ENCODE results near the gene DEPP1. TPM values are rescaled to one million over a fixed set of nuclear protein-coding genes. Genes with fewer than 3 reads are reported as not detected.
A peak's percentile ranks its signal among the peaks of the same experiment; 100 is the strongest.

DEPP1 gene
- total and polyA plus RNA-seq, 2 of the 4 experiments (the other 2 are of a cell fraction), result 13.6 to 30.0 TPM

DNA sequence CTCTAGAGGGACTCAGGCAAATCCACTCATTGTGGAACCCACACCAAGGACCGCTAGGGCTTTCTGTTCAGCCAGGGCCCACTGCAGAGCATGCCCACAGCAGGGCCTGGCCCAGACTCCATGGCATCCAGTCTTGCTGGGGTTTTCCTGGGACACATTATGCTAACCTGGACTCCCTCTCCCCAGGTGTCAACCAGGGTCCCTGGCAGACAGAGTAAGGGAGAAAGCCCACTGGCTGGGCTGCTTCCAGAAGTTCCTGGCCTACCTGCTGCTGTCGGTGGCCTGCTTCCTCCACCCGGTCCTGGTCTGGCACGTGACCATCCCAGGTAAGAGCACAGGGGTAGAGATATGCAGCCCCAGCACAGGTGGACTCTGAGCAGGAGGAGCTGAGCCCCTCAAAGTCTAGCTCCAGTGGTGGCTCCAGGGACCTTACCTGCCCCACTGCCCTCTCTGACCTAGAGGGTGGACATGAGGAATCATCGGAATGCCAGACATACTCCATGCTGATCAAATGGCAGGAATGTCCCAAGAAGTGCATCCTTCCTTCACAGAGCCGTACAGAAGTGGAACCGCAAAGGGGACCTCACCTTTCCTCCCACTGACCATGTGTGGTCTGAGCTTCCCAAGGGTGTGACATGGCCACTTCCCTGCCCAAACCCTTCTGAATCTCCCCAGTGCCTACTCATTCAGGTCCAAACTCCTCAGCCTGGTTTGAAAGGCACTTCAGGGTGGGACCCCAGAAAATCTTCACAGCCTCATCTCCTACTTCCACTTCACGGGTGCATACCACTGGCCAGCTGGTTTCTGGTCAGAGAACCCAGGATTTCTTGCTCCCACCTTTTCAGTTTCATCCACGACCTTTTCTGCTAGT, 44.9 kb downstream of the DEPP1 start:
- Histone ChIP-seq H2AFZ (replicated peaks; ENCODE audit: low read length, poor library complexity) (no peak overlapping the region), H3K56ac (ENCODE audit: extremely low read depth, insufficient read depth, low read length) (no peak overlapping the region), H3K9ac (ENCODE audit: low read depth, low read length) (no peak overlapping the region), H2AK9ac (replicated peaks; ENCODE audit: low read depth, low read length, poor library complexity) (peak overlapping the region; percentile 82), H3K9me1 (ENCODE audit: insufficient read depth, low read length) (peaks cover 9% of the 10 kb centered on the region; the same call in 1 of the 2 replicates), H4K8ac (ENCODE audit: low read depth in 2 of 2, low read length in 2 of 2) (0 out of 4 replicates have a peak overlapping the region, but pooled peaks of 1 of the 2 experiments have one; percentile 9), H3K4me3 (ENCODE audit: insufficient read depth, low read depth, low read length) (no peak overlapping the region), H3K4ac (ENCODE audit: low read depth, low read length) (peak overlapping the region; percentile 21; the same call in 1 of the 2 replicates), H3K14ac (replicated peaks; ENCODE audit: low read depth, low read length) (0 out of 2 replicates have a peak overlapping the region, but pooled peaks have one; percentile 21), H3K27me3 (ENCODE audit: control insufficient read depth, insufficient read depth, low read length) (no peaks in the 10 kb centered on the region; the same call in 1 of the 2 replicates), H2BK5ac (ENCODE audit: low read depth, low read length, poor library complexity, severe bottlenecking) (no peak overlapping the region), H2BK120ac (ENCODE audit: low read depth, low read length) (peak overlapping the region; percentile 50; the same call in 1 of the 2 replicates), H3K4me1 (ENCODE audit: control insufficient read depth, insufficient read depth, low read length) (peaks cover 15% of the 10 kb centered on the region), H2BK15ac (ENCODE audit: low read depth, low read length) (peak overlapping the region; percentile 27; the same call in 1 of the 3 replicates), H3K27ac (ENCODE audit: insufficient read depth, low read length) (no peak overlapping the region), H2BK20ac (ENCODE audit: low read depth, low read length) (no peak overlapping the region), H2AK5ac (ENCODE audit: low read depth, low read length) (peak overlapping the region; percentile 80), H3K23ac (ENCODE audit: low read depth, low read length) (no peak overlapping the region), H4K20me1 (ENCODE audit: insufficient read depth, low read length) (no peaks in the 10 kb centered on the region), H3K79me1 (ENCODE audit: low read depth in 1 of 2, low read length in 2 of 2) (no peaks in the 10 kb centered on the region), H3K18ac (ENCODE audit: low read depth, low read length) (no peak overlapping the region), H4K5ac (ENCODE audit: low read depth, low read length) (no peak overlapping the region), H4K91ac (ENCODE audit: insufficient read depth, low read depth, low read length) (peak overlapping the region; percentile 47; the same call in 1 of the 2 replicates), H3K4me2 (ENCODE audit: low read depth, low read length) (no peak overlapping the region), H3K36me3 (ENCODE audit: control insufficient read depth, insufficient read depth, low read length) (no peaks in the 10 kb centered on the region), H3K9me3 (ENCODE audit: control insufficient read depth, insufficient read depth, low read length) (no peaks in the 10 kb centered on the region)
- POLR2A ChIA-PET (ENCODE audit: unreplicated experiment), result no interaction called here
- intact Hi-C loops (cut with micrococcal nuclease) (loop anchor here (2.0 to 5.0 kb wide), 3 partner anchors 67 to 304 kb away; partner anchors contain the start of gene ZNF22), dilution Hi-C loops (cut with HindIII; ENCODE audit: low sequenced_read_pairs, unreplicated experiment) (no loop called here), in situ Hi-C loops (cut with MboI; ENCODE audit: low sequenced_read_pairs) (no loop called here)
- DNase-seq (no peak), ATAC-seq (ENCODE audit: low read depth) (no peak)
- BruUV-seq (replicated peaks), result no TSS peak
- CTCF ChIA-PET, result interaction anchor here (0.6 to 1.7 kb wide), 17 partner anchors 12 to 74 kb away, joined by 3 to 11 read pairs (median 4); partner anchors contain the start of gene DEPP1
- WGBS, 2 experiments (ENCODE audit: extremely low coverage in 2 of 2, insufficient read length in 1 of 2), result 100% methylated on average over 5 of the region's 9 CpGs; no CpG with 5 or more reads in 1 of the 2 experiments
- no peak for TF ChIP-seq MAFK (IDR thresholded peaks at IDR 0.05; ENCODE audit: low read depth, low read length)
- TF ChIP-seq, protein P1, sequence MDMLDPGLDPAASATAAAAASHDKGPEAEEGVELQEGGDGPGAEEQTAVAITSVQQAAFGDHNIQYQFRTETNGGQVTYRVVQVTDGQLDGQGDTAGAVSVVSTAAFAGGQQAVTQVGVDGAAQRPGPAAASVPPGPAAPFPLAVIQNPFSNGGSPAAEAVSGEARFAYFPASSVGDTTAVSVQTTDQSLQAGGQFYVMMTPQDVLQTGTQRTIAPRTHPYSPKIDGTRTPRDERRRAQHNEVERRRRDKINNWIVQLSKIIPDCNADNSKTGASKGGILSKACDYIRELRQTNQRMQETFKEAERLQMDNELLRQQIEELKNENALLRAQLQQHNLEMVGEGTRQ (IDR thresholded peaks at IDR 0.05; ENCODE audit: low read depth, low read length), result no peak

All from IMR-90 (cell line).